Stimulated activated CD4-positive, alpha-beta T cell treated with anti-CD3 and anti-CD28 coated beads, Interleukin-4, amount 100 ng/mL, for 48 hours (primary cell): ENCODE measurements around the gene DYDC2.
A peak's percentile ranks its signal among the peaks of the same experiment; 100 is the strongest.

Source experiments
- DNase-seq, 2 donors: peaks; one replicate each; pipeline ENCODE4 v3.0.0-alpha.2; 2020; ENCODE audit warnings: low read depth in 2 of 2

DYDC2 gene

GRCh38 chr10:80371467-80371866 lies 14.9 kb downstream of the DYDC2 start:
- DNase-seq, result no peak

DNA sequence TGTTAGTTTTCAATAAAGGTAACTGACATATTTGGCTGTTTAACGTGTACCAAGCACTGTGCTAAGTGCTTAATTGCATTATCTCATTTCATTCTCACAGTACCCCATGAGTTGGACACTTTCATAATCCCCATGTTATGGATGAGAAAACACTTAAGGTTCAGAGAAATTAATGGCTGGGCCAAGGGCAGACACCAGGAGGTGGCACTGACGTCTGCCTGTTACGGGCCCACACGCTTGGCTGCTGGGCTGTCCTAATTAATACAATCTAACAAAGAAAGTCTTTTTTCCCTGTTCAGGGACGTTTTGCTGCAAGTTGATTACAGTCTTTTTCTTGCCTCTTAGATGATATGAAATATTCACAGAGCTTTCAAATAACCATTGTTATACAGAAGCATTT lies 16.1 kb downstream of the DYDC2 start:
- no peak for DNase-seq

DNA sequence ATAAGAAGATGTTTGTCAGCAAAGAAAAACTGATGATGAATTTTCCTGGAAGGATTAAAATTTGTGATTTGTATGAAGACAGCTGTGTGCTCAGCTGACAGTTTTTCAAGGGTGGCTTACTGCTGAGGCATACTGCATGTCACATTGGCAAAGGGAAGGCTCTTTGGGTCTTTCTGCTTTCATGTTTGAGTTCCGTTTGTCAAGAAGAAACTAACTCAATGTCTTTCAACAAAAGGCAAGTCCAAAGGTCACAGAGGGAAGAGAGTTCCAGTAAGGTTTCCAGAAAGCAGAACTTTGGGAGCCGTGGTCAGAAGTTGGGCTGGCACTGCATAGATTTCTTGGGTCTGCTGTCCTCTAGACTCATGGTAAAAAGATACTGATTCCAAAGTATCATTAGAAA lies 16.9 kb downstream of the DYDC2 start:
- no peak for DNase-seq

DNA sequence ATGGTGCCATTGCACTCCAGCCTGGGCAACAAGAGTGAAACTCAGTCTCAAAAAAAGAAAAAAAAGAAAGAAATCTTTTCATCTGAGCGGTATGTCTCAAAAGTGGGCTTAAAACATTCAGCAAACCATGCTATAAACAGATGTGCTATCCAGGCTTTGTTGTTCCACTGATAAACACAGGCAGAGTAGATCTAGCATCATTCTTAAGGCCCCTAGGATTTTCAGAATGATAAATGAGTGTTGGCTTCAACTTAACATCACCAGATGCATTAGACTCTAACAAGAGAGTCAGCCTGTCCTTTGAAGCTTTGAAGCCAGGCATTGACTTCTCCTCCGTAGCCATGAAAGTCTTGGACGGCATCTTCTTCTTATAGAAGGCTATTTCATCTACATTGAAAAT lies 23.1 kb downstream of the DYDC2 start:
- DNase-seq, result no peak

- DNase-seq, result no peak
Observed at GRCh38 chr10:80380185-80380584, 23.6 kb downstream of the DYDC2 start.

DNA sequence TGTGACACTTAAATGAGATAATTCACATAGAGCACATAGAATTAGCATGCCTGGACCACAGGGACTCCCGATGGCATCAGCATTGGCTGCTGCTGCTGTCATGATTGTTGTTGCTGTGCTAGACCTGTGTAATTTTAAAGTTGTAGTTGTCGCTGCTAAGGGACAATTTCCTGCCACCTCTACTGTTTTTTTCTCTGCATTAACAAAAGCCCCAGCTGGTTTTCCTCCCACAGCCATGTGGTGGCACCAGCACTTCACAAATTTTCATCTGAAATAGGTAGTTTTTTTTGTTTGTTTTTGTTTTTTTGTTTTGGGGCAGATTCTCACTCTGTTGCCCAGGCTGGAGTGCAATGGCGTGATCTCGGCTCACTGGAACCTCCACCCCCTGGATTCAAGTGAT lies 26.4 kb downstream of the DYDC2 start:
- peak in 1 of 2 donors; percentile 7 for DNase-seq

DNA sequence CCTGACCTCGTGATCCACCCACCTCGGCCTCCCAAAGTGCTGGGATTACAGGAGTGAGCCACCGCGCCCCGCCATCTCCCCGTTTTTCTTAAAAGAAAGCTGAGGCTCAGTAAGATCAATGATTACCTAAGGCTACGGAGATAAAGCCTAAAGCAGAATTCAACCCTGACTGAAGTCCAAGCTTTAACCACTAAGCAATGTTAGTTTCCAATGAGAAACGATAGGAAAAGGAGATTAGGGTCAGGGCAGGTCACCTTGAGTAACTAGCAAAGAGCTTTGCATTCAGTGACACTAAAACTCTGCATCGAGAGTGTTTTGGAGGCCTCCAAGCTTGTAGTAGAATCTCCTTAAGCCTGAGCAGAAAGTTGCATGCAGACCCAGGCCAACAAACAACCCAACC lies 34.2 kb downstream of the DYDC2 start:
- DNase-seq, result no peak

- DNase-seq, result no peak
Observed at GRCh38 chr10:80392250-80392649, 35.7 kb downstream of the DYDC2 start.

DNA sequence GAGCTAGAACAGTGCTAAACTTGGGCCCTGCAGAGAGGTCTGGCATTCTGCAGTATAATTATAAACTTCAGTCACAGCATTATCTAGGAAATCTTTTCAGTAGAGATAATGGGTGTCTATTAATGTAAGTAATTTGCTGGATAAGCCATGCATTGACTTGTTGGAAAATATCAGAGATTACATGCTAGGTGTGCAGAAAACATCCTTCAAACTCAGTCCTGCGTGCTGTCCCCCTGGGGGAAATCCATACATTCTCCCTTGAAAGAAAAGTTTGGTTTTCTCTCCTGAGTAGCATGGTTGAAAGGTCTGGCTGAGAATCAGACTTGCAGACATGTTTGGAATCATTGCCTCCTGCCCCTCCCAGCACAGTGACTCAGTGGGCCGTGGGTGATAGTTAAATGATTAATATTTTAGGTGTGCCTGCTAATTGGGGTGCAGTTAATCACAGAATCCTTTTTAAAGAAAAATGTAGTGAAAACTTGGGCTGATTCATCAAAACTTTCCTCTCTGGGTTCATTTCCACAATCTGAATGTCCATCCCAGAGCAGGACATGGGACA lies 37.9 kb downstream of the DYDC2 start:
- no peak for DNase-seq

GRCh38 chr10:80397014-80397413 lies 40.4 kb downstream of the DYDC2 start:
- DNase-seq, result no peak

GRCh38 chr10:80400136-80400804 lies 43.7 kb downstream of the DYDC2 start:
- DNase-seq, result no peak

DNA sequence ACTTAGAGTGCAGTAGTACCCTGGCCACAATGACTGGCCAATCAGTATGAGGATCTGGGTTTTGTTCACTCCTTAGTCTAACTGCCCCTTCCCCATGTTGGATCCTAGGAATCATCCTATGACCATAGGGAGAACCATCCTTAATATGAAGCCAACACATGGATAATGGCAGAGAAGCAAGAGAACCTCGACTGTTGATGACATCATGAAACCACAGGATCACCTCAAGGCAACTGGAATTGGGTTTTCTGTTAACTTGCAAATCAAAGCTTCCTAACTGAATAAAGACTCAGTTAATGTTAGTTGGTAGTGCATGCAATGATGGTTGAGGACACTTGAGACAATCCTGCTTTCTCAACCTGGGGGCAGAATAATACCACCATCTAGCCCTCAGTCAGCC lies 48.5 kb downstream of the DYDC2 start:
- DNase-seq, result no peak

DNA sequence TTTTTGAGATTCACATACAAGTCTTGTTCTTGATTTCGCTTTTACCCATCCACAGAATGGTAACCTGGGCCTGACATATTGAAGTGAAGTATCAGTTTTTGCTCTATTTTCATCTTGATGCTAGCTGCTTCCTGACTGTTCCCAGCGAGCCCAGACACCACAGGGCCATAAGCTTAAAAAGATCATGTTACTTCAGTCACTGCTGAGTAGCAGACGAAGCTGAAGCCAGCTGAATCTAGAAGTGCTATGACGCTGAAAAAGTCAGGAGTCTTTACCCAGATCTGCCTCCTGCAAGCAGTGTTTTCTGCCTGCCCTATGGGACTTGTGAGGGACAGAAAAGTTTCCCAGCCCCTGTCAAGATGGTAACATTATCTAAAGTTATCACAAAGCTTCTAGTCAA lies 49.0 kb downstream of the DYDC2 start:
- DNase-seq, result no peak

DNA sequence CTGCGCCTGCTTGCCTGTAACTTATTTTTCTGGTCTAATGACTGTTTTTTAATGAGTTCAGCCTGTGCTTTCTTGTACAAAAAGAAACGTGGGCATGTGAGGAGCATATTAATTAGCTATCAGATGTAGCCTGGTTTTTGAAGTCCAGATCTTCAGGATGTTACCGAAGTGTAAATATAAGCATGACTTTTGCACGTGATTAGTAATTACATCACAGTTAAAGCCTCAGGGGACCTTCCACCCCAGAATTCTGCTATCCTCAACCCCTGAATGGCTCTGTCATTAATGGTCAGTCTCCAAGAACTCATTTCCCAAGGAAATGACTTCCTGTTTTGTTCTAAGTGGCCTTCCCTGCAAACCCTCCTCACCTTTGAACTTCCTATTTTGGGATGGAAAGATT lies 49.6 kb downstream of the DYDC2 start:
- no peak for DNase-seq

DNA sequence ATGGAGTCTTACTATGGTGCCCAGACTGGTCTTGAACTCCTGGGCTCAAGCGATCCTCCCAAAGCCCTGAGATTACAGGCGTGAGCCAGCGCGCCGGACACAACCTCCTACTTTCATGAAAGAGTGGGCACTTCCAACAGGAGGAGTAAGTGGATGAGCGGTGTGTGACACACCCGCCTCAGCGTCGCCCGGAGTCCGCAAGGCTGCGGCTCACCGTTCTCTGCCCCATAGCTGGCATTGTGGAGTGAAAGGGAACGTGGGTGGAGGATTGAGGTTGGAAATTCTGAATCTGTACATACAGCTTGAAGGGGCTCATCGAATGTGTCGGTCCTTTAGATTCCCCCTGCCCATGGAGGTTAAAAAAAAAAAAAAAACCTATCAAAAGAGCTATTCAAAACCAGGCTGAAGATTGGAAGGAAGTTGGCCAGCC lies 51.2 kb downstream of the DYDC2 start:
- DNase-seq, result peak; percentile 28 to 55

- peak; percentile 81 to 84 for DNase-seq
Observed at GRCh38 chr10:80408242-80409101, 51.9 kb downstream of the DYDC2 start, which contains the start of gene PRXL2A. TSS of gene PRXL2A (plus strand) at chr10:80408551. CDS start at chr10:80420468, 11,917 bp downstream.

- no peak for DNase-seq
Observed at GRCh38 chr10:80409121-80409520, 52.5 kb downstream of the DYDC2 start.

- no peak for DNase-seq
Observed at GRCh38 chr10:80410122-80410521, 53.5 kb downstream of the DYDC2 start.

DNA sequence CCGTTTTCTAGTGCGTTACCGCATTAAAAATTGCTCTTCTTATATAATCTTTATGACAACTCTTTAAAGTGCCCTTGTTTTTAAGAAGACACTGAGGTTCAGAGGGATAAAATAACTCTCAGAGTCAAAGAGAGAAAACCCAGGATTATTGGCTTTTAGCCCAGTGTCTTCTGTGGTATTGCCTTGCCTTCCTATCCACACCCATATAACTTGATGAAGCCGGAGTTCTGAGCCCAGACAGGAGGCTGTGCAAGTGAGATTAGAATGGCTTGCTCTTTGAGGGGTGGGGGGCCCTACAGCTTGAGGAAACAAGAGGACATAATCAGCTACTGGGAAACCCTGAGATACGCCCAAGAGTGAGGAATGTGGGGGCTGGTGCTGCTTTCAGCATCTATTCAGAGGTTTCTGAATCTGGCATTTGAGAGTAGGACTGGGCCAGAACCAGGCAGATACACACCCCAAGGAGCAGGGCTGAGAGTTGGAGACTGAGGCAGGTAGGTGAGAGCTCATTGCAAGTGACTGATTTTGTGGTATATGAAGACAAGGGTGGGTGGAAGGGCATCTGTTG lies 54.1 kb downstream of the DYDC2 start:
- DNase-seq, result no peak

DNA sequence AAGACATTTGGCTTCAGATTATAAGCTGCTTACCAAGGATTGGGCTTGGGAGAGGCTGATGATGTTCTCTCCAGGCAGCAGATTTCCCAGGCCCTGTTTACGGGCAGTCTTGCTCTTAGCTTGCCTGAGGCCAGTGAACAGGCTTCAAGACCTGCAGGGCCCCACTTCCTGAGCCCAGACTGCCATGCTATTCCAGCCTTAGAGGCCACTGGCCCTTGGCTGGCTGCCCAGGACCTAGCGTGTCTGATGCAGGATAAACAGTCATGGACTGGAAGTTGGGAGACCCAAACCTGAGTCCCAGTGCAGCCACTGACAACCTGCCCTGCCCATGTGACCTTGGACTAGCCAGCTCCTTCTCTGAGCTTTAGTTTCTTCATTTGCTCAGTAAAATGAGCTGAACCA lies 54.7 kb downstream of the DYDC2 start:
- DNase-seq, result no peak

DNA sequence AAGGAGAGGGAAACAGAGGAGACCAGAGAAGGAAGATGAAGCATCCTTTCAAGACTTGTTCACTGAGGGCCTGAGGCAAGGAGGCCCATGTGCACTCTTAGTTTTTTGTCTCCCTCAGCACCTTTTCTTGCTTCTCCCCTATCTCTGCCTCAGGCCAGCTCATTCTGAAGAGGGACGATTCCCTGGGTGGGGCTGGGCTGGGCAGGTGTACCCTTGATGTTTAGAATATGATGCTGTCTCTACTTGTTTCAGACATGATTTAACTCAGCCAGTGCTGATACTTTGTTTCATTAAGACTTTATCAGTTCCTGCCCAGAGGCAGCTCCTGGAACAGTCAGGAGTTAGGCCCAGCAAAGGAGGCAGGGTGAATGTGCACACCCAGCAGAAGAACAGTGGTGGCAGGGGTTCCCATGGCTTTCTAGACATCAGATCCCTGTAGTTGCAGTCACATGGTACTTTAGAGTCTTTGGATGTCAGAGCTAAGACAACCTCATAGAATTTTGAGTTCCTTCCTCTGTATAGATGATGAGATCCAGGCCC lies 55.2 kb downstream of the DYDC2 start:
- DNase-seq, result no peak

DNA sequence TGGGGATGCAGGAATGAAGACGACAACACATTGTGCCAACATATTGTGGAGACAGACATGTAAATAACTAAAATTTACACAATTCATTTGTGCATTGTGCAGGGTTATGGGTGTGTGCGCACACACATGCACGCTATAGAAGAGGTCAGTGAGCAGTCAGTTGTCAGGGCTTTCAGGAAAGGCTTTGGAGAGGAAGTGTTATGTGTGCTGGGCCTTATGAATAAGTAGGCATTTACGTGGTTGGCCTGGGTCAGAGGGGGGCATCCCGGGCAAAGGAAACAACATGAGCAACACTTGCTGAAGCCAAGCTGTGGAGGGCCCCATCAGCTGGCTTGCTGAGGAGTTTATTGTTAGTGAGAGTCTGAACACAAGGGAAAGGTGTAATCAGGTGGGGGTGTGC lies 55.9 kb downstream of the DYDC2 start:
- DNase-seq, result no peak
